Putamen (tissue), 1 donor: ENCODE measurements around the gene RFX2.
"Not testable (repeated sequence)": the region's sequence is repeated elsewhere in the genome, so short reads cannot be mapped to it uniquely, and the experiment has no call there.

Source experiments
- DNase-seq: peaks from one replicate; pipeline ENCODE4 v3.0.0-alpha.2; 2016; ENCODE audit warnings: low spot score

Gene RFX2

GRCh38 chr19:5990289-5990797 is 120.0 kb downstream of the RFX2 start:
- DNase-seq: no peak

DNA sequence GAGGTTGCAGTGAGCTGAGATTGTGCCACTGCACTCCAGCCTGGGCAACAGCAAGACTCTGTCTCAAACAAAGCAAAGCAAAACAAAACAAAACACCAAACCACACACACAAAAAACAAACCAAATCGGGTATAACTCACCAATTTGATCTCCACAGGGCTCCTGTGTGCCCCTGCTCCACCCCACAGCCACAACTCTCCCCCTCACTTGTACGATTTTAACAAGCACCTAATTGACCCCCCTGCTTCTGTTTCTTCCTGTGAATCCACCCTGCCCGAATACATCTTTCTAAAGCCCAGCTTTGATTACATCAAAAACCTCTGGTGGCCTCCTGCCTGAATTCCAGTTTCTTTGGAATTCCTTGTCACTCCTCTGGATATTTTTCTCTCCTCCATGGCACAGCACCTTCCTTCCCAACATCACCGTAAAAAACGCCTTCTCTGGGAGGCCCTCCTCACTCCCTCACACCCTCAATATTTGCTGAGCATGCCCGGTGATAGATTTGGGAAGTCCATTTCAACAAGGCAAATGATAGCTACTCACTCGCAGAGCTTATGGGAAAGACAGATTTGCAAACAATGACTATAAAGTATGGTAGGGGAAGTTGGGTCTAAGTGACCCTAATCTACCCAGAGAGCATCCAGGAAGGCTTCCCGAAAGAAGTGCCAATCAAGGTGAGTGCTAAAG is 120.8 kb downstream of the RFX2 start:
- DNase-seq: no peak

GRCh38 chr19:5988517-5989387 is 121.5 kb downstream of the RFX2 start:
- no peak for DNase-seq

GRCh38 chr19:5987077-5987818 is 123.1 kb downstream of the RFX2 start:
- DNase-seq: peak; percentile 66

- DNase-seq: not testable (repeated sequence)
Measured at GRCh38 chr19:5985837-5986236, 124.5 kb downstream of the RFX2 start.

DNA sequence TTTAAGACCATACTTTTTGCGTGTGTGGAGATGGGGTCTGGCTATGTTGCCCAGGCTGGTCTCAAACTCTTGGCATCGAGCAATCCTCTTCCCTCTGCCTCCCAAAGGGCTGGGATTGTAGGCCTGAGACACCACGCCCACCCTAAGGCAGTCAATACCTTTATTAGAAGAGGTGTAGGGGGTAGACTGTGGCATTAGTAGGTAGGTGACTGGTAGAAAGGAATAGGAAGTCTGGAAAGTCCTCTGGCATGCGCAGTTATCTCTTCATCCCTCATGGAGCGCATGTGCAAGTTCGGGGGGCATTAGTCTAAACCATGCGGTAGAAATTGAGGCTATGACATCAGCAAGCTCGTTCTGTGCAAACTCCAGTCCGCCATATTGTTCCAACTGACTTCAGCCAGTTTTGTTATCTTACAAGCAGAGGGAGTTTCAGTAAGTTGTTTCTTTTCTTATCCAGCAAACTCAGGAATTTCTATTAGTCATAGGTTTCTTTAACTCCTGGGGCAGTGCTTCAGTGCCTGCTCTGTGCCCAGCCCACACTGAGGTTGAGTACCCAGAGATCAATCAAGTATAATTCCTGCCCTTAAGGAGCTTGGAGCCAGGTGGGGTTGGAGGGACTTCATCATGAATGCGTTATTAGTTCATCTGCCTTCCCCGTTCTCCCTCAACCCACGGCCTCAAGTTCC is 125.1 kb downstream of the RFX2 start:
- DNase-seq: no peak

- DNase-seq: no peak
Measured at GRCh38 chr19:5984600-5984999, 125.7 kb downstream of the RFX2 start.

GRCh38 chr19:5983367-5983955 is 126.8 kb downstream of the RFX2 start:
- no peak for DNase-seq

- no peak for DNase-seq
Measured at GRCh38 chr19:5978606-5979552, 131.4 kb downstream of the RFX2 start.

GRCh38 chr19:5977785-5978605 is 132.3 kb downstream of the RFX2 start, which contains the start of gene RANBP3:
TSS of gene RANBP3 (minus strand) at chr19:5978140. CDS start at chr19:5978082, 58 bp downstream.
- peak; percentile 99 for DNase-seq

DNA sequence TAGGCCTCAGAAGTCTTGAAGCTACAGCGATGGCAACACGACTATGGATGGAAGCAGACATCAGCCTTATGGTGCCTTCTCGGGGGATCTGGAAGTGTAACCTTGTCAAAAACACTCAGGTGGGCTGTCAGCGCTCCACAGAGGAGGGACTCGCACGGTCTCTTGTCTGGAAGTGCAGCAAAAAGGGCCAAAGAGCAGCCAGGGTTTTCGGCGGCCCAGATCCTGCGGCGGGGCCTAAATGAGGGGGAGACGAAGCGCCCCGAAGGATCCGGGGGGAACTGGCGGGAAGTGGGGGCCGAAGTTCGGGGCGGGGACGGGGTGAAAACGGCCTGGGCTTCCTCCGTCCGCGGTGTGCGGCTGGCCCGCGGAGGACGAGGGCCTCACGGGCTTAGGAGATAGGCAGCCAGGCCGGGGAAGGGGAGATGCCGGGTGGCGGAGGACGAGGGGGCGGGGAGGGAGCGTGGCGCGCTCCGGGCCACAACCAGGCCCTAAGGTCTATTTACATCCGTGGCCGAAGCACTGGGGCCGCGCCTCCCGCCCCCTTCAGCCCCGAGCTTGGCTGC is 133.0 kb downstream of the RFX2 start:
- no peak for DNase-seq

GRCh38 chr19:5976768-5977167 is 133.5 kb downstream of the RFX2 start:
- DNase-seq: no peak

DNA sequence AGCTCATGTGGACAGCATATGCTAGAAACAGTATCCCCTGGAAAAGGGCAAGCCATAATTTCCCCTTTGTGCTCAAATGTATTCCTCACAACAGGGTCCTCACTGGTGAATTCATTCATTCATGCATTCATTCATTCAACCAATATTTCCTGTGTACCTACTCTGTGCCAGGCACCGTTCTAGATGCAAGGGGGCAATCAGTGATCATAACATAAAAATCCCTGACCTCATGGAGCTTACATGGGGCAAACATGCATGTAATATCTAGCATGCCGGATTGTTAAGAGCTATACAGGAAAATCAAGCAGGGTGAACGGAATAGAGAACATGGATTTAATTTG is 134.9 kb downstream of the RFX2 start:
- DNase-seq: no peak

DNA sequence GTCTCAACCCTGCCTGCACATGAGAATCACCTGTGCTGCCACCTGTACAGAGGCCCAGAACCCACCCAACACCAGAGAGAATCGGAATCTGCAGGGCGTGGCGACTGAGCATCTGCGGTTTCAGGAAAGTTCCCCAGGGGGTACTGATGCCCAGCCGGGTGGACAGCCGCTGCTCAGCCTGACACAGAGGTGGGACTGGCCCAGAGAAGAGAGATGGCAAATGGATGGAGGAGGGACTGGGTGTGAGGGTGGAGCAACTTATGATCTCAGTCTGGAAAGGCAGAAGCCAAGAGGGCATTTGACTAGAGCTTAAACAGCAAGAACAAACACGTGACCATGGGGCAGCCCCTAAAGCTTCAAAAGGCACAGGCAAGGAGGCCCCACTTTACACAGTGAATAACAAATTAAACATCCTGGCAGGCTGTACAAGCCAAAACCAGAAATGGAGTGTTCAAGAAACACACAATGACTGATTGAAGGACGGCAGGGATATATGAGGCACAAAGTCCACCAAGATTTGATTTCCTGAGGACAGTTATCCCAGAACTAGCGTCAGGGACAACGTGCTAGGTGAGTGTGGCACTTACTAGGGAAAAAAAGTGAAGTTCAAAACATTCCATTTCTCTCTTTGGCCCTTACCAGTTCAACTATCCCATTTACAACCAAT is 135.4 kb downstream of the RFX2 start:
- DNase-seq: no peak

DNA sequence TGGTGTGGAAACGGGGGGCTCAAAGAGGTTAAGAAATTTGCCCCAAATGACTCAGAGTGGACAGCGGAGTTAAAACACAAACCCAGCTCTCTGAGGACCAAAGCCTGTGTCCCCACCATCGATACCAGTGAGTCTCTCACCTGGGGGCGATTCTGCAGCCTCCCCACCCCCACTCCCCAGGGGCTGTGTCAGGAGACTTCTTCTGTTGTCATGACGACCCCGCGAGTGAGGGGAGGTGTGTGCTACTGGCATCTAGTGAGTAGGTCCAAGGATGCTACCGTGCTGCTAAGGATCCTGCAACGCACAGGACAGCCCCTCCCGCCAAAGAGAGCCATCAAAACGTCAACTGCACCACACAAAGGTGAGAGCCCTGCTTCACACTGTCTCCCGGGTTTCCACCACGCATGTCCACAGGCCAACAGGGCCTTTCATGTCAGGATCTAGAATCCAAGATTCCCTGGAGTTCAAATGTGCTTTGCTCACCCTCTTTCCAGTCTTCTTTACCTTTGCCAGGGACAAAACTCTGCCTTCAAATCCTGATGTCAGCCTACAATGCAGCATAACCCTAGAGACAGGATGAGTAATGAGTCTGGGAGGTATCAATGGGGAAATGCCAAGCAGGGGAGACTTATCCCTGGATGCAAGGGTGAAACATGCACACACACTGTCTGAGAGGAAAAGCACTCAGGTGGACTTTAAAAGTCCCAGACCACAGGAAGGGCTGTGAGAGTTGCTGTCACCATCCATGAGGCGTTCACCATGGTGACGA is 136.2 kb downstream of the RFX2 start:
- DNase-seq: no peak

DNA sequence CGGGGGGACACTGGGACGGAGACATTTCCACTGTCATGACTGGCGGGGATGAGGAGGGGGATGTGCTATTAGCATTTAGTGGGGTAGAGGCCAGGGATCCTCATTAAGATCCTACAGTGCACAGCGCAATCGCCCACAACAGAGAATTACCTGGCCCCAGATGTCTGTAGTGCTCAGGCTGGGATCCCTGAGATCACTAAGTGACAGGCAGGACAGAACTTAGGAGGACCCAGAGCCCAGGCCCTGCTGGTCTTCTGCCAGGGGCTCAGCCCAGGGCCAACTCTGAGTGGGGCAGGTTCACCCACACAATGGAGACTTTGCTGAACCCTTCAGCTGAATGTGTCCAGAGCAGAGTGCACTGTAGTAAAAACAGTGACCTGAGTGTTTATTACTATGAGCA is 136.9 kb downstream of the RFX2 start:
- no peak for DNase-seq

DNA sequence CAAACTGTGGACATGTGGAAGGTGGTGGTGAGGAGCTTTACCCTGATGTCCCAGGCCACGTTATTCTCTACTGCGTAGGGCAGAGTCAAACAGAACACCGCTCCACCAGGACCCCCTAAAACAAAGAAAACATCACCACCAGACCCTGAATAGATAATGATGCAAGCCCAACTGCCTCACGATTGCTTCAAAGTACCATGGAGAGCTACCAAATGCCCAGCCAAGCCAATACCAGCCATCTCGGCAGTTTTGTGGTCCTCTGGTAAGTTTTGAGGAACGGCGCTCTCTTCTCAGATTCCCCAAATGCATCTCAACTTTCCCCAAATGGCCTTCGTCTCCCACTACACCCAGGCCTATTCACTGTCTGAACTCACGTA is 138.0 kb downstream of the RFX2 start:
- DNase-seq: no peak
